Prostate gland (tissue), 2 donors: ENCODE measurements around the gene SHKBP1. TPM values are rescaled to one million over a fixed set of nuclear protein-coding genes. Genes with fewer than 3 reads are reported as not detected.

ENCODE experiments used
- DNase-seq: peaks from one replicate; pipeline ENCODE4 v3.0.0-alpha.2; 2019; ENCODE audit warnings: low spot score
- H3K27ac ChIP-seq, 2 donors: fragments of 200-600 bp; sonication (generic); 2 replicates each; pipeline ENCODE4 v1.5.1; 2017 to 2019
- H3K27me3 ChIP-seq: fragments of 200-600 bp; sonication (generic); replicated peaks from 2 replicates; pipeline ENCODE4 v1.5.1; 2019; ENCODE audit not compliant: insufficient read depth
- H3K36me3 ChIP-seq, 2 donors: fragments of 200-600 bp; sonication (generic); 1 replicate in 1 of 2; 2 replicates in 1 of 2; pipeline versions ENCODE4 v1.5.1 to v1.8.1; 2017 to 2019
- H3K4me1 ChIP-seq: fragments of 200-600 bp; sonication (generic); replicated peaks from 2 replicates; pipeline ENCODE4 v1.5.1; 2019
- H3K4me3 ChIP-seq, 2 donors: fragments of 200-600 bp; sonication (generic); 2 replicates each; pipeline ENCODE4 v1.5.1; 2017 to 2019
- H3K9me3 ChIP-seq: fragments of 200-600 bp; sonication (generic); 2 replicates; pipeline ENCODE4 v1.5.1; 2017
- POLR2A ChIP-seq: fragments of 450-650 bp; IDR thresholded peaks from one replicate; pipeline ENCODE4 v1.6.1; 2016; ENCODE audit warnings: antibody characterized with exemption, mild to moderate bottlenecking
- POLR2AphosphoS5 ChIP-seq: sonication (generic); formaldehyde crosslinking; IDR thresholded peaks from one replicate; pipeline ENCODE4 v1.6.1; 2017; ENCODE audit warnings: antibody characterized with exemption
- WGBS: methylation state at CpG from one replicate; pipeline ENCODE4 v1.1.5; 2018; 5-methylcytosine and 5-hydroxymethylcytosine counted together
- intact Hi-C: fragments of 100-400 bp; cut with DNase I; formaldehyde crosslinking; loops from one replicate; pipeline ENCODE4 v1.14.2; 2022
- total RNA-seq, 2 donors: library from RNA; depleted of rRNA; stranded (reverse); fragments of >200 nt; gene quantifications; one replicate each; pipeline ENCODE4 v1.1.0, GENCODE V29; 2016
- TF ChIP-seq, protein P1 (sequence below), 4 experiments: fragments of 200-600 bp in 2 of 4; fragments of 450-650 bp in 2 of 4; sonication (generic) in 2 of 4; IDR thresholded peaks; 1 replicate in 3 of 4; 2 replicates in 1 of 4; pipeline ENCODE4 v1.5.1; 2016 to 2019; ENCODE audit warnings: antibody characterized with exemption in 4 of 4, mild to moderate bottlenecking in 2 of 4, moderate library complexity in 2 of 4

Gene SHKBP1
- total RNA-seq, 2 donors from 2014 or later = 54.6 to 91.6 TPM

DNA sequence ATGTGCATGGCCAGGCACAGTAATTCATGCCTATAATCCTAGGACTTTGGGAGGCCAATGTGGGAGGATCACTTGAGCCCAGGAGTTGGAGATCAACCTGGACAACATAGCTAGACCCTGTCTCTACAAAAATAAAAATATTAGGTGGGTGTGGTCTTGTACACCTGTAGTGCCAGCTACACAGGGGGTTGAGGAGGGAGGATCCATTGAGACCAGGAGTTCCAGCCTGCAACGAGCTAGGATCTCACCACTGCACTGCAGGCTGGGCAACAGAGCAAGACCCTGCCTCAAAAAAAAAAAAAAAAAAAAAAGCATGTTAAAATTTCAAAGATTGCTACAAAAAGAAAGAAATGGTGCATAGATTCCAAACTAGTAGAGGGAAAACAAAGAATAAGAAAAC is 61.7 kb downstream of the SHKBP1 start:
- 76% methylated on average over 1 of the region's 1 CpG for WGBS
- Histone ChIP-seq H3K9me3 (no peaks in the 10 kb centered on the region), H3K4me3 (no peak overlapping the region), H3K4me1 (peaks cover 3% of the 10 kb centered on the region), H3K27ac (no peak overlapping the region), H3K27me3 (no peaks in the 10 kb centered on the region), H3K36me3 (no peaks in the 10 kb centered on the region)
- TF ChIP-seq, protein P1, sequence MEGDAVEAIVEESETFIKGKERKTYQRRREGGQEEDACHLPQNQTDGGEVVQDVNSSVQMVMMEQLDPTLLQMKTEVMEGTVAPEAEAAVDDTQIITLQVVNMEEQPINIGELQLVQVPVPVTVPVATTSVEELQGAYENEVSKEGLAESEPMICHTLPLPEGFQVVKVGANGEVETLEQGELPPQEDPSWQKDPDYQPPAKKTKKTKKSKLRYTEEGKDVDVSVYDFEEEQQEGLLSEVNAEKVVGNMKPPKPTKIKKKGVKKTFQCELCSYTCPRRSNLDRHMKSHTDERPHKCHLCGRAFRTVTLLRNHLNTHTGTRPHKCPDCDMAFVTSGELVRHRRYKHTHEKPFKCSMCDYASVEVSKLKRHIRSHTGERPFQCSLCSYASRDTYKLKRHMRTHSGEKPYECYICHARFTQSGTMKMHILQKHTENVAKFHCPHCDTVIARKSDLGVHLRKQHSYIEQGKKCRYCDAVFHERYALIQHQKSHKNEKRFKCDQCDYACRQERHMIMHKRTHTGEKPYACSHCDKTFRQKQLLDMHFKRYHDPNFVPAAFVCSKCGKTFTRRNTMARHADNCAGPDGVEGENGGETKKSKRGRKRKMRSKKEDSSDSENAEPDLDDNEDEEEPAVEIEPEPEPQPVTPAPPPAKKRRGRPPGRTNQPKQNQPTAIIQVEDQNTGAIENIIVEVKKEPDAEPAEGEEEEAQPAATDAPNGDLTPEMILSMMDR (IDR thresholded peaks at IDR 0.05) = no peak
- TF ChIP-seq POLR2AphosphoS5 (no peak), POLR2A (no peak)
- DNase-seq = no peak
- intact Hi-C loops = loop anchor here (10.0 kb wide), 1 partner anchor 174 kb away; the partner anchor contains the start of genes BLVRB and SPTBN4

DNA sequence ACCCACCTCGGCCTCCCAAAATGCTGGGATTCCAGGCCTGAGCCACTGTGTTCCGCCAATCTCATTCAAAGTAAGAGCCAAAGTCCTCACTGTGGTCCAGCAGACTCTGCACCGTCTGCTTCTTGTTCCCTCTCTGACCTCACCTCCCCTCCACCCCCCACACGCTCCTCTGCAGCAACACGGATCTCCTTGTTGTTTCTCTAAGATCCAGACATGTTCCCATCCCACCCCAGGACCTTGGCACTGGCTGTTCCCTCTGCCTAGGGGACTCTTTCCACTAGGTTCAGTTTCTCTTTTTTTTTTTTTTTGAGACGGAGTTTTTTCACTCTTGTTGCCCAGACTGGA is 62.9 kb downstream of the SHKBP1 start:
- WGBS = 58% methylated on average over 6 of the region's 6 CpGs
- Histone ChIP-seq H3K27ac (no peak overlapping the region), H3K4me1 (no peaks in the 10 kb centered on the region), H3K9me3 (no peaks in the 10 kb centered on the region), H3K27me3 (no peaks in the 10 kb centered on the region), H3K36me3 (no peaks in the 10 kb centered on the region), H3K4me3 (no peak overlapping the region)
- intact Hi-C loops = loop anchor here (10.0 kb wide), 1 partner anchor 175 kb away; the partner anchor contains the start of genes BLVRB and SPTBN4
- DNase-seq = no peak
- TF ChIP-seq POLR2A = no peak
- TF ChIP-seq POLR2AphosphoS5 = no peak
- TF ChIP-seq, protein P1 (IDR thresholded peaks at IDR 0.05) = no peak

DNA sequence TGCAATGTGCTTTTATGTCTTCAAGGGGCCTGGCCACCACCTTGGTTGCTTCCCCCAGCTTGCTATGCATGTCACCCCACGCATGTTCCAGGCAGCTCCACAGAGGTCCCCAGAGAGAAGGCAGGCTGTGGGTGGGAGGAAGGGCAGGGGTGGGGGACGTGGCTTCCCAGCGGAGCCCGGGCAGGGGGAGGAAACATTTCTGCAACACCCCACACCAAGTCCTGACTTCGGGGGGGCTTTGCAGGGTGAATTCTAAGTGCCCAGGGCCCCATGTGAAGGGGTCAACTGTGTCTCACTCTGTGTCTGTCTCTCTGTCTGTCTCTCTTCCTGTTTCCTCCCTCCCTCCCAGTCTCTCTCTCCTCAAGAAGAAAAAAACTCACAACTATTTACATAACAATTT is 64.1 kb downstream of the SHKBP1 start:
- DNase-seq = no peak
- no peak overlapping the region for H3K27ac ChIP-seq
- H3K36me3 ChIP-seq = no peaks in the 10 kb centered on the region
- no peaks in the 10 kb centered on the region for H3K4me1 ChIP-seq
- no peak overlapping the region for H3K4me3 ChIP-seq
- H3K9me3 ChIP-seq = no peaks in the 10 kb centered on the region
- no peaks in the 10 kb centered on the region for H3K27me3 ChIP-seq
- intact Hi-C loops = no loop called here
- TF ChIP-seq POLR2AphosphoS5 (no peak), POLR2A (no peak)
- TF ChIP-seq, protein P1 (IDR thresholded peaks at IDR 0.05) = no peak
- WGBS = 26% methylated on average over 5 of the region's 5 CpGs

Other genes starting within 250 kb of the SHKBP1 start
- gene C19orf47, start 228.5 kb upstream of the SHKBP1 start, total RNA-seq = 10 to 100 TPM; 20.8 to 27.3 TPM
- 100 to 1,000 TPM; 328 to 639 TPM for gene PLD3, start 228.2 kb upstream of the SHKBP1 start, total RNA-seq
- gene HIPK4, start 186.7 kb upstream of the SHKBP1 start, total RNA-seq = 1 to 10 TPM in 1 of 2 donors, under 1 TPM in 1; 0.14 to 2.6 TPM
- 10 to 100 TPM in 1 of 2 donors, 1 to 10 TPM in 1; 4.1 to 10.7 TPM for gene PRX, start 163.5 kb upstream of the SHKBP1 start, total RNA-seq
- gene SERTAD1, start 150.9 kb upstream of the SHKBP1 start, total RNA-seq = 10 to 100 TPM; 15.9 to 19.5 TPM
- gene SERTAD3, start 132.5 kb upstream of the SHKBP1 start, total RNA-seq = 10 to 100 TPM; 22.7 to 37.3 TPM
- gene BLVRB, start 111.1 kb upstream of the SHKBP1 start, total RNA-seq = 100 to 1,000 TPM; 101 to 261 TPM
- 10 to 100 TPM in 1 of 2 donors, 1 to 10 TPM in 1; 5.2 to 21.9 TPM for gene SPTBN4, start 109.9 kb upstream of the SHKBP1 start, total RNA-seq
- 100 to 1,000 TPM; 160 to 500 TPM for gene LTBP4, start 24.5 kb downstream of the SHKBP1 start, total RNA-seq
- gene NUMBL, start 113.8 kb downstream of the SHKBP1 start, total RNA-seq = 100 to 1,000 TPM in 1 of 2 donors, 10 to 100 TPM in 1; 24.3 to 102 TPM
- gene COQ8B, start 140.0 kb downstream of the SHKBP1 start, total RNA-seq = 10 to 100 TPM; 61.2 to 64.4 TPM
- gene ITPKC, start 140.2 kb downstream of the SHKBP1 start, total RNA-seq = 10 to 100 TPM; 40.8 to 44.5 TPM
- 10 to 100 TPM in 1 of 2 donors, 1 to 10 TPM in 1; 4.4 to 25.2 TPM for gene ACTMAP, start 173.6 kb downstream of the SHKBP1 start, total RNA-seq
- gene SNRPA, start 174.3 kb downstream of the SHKBP1 start, total RNA-seq = 10 to 100 TPM; 70.3 to 92.2 TPM
- gene MIA, start 198.6 kb downstream of the SHKBP1 start, total RNA-seq = 1 to 10 TPM; 2.7 to 5.0 TPM
- 10 to 100 TPM; 44.8 to 51.7 TPM for gene RAB4B, start 201.4 kb downstream of the SHKBP1 start, total RNA-seq
- gene EGLN2, start 222.3 kb downstream of the SHKBP1 start, total RNA-seq = 100 to 1,000 TPM in 1 of 2 donors, 10 to 100 TPM in 1; 62.6 to 213 TPM